HEK293 (cell line): ENCODE results near the gene ABCG4.

ENCODE experiments used
- CTCF ChIA-PET: fragments of 350-600 bp; formaldehyde crosslinking; extraction: SDS; loops from one replicate; lab custom pipeline; 2021; ENCODE audit warnings: antibody characterized with exemption; lab: Yijun Ruan, JAX
- POLR2A ChIA-PET: fragments of 300-600 bp; formaldehyde crosslinking; extraction: SDS; loops from one replicate; lab custom pipeline; 2020; ENCODE audit warnings: antibody characterized with exemption, inconsistent platforms; lab: Yijun Ruan, JAX
- H3K27ac ChIP-seq: fragments of 200-500 bp; sonication (Bioruptor generic); 2 replicates; pipeline ENCODE4 v1.5.1; 2014; ENCODE audit warnings: low read depth, low read length, control low read depth, inconsistent platforms; ENCODE audit errors: extremely low read depth
- H3K36me3 ChIP-seq, 2 experiments: fragments of 200-500 bp in 1 of 2; sonication (Bioruptor generic) in 1 of 2; 1 replicate in 1 of 2; 2 replicates in 1 of 2; pipeline ENCODE4 v1.5.1; 2014 to 2017; ENCODE audit warnings: inconsistent platforms in 2 of 2, low read length in 2 of 2; ENCODE audit not compliant: control insufficient read depth in 2 of 2, insufficient read depth in 1 of 2
- H3K4me1 ChIP-seq: fragments of 200-500 bp; sonication (Bioruptor generic); 2 replicates; pipeline ENCODE4 v1.5.1; 2014; ENCODE audit warnings: mild to moderate bottlenecking, low read length, inconsistent platforms; ENCODE audit not compliant: control insufficient read depth, insufficient read depth
- H3K4me3 ChIP-seq: 2 replicates; pipeline ENCODE4 v1.5.1; 2011; ENCODE audit warnings: low read depth, mild to moderate bottlenecking, control low read depth, low read length, moderate library complexity
- H3K9me3 ChIP-seq: fragments of 200-500 bp; sonication (Bioruptor generic); 2 replicates; pipeline ENCODE4 v1.5.1; 2014; ENCODE audit warnings: low read depth, low read length, inconsistent platforms; ENCODE audit not compliant: control insufficient read depth, insufficient read depth
- FEZF1 ChIP-seq: fragments of 450-650 bp; formaldehyde crosslinking; IDR thresholded peaks from 2 replicates; pipeline ENCODE4 v1.5.1; 2016; ENCODE audit warnings: missing biosample characterization, missing genetic modification characterization
- GLI2 ChIP-seq: fragments of 450-650 bp; formaldehyde crosslinking; IDR thresholded peaks from 2 replicates; pipeline ENCODE4; 2017; ENCODE audit warnings: missing biosample characterization, missing genetic modification characterization, low read depth, borderline replicate concordance
- GLIS1 ChIP-seq: fragments of 450-650 bp; formaldehyde crosslinking; IDR thresholded peaks from 2 replicates; pipeline ENCODE4 v1.5.1; 2016; ENCODE audit warnings: missing biosample characterization, missing genetic modification characterization
- PRDM10 ChIP-seq: fragments of 450-650 bp; formaldehyde crosslinking; IDR thresholded peaks from 2 replicates; pipeline ENCODE4 v1.5.1; 2016; ENCODE audit warnings: missing biosample characterization, missing genetic modification characterization
- WT1 ChIP-seq: fragments of 450-650 bp; formaldehyde crosslinking; IDR thresholded peaks from 2 replicates; pipeline ENCODE4 v1.5.1; 2016; ENCODE audit warnings: missing biosample characterization, missing genetic modification characterization
- ZBTB17 ChIP-seq: fragments of 450-650 bp; formaldehyde crosslinking; IDR thresholded peaks from 2 replicates; pipeline ENCODE4 v1.5.1; 2016; ENCODE audit warnings: missing biosample characterization, missing genetic modification characterization
- ZBTB20 ChIP-seq: fragments of 450-650 bp; formaldehyde crosslinking; IDR thresholded peaks from 2 replicates; pipeline ENCODE4 v1.5.1; 2016; ENCODE audit warnings: missing biosample characterization, missing genetic modification characterization
- ZNF18 ChIP-seq: fragments of 450-650 bp; formaldehyde crosslinking; IDR thresholded peaks from 2 replicates; pipeline ENCODE4 v1.5.1; 2016; ENCODE audit warnings: missing biosample characterization, missing genetic modification characterization
- ZNF19 ChIP-seq: fragments of 450-650 bp; formaldehyde crosslinking; IDR thresholded peaks from 2 replicates; pipeline ENCODE4; 2016; ENCODE audit warnings: missing biosample characterization, missing genetic modification characterization, low read depth
- ZNF2 ChIP-seq: fragments of 450-650 bp; formaldehyde crosslinking; IDR thresholded peaks from 2 replicates; pipeline ENCODE4 v1.5.1; 2016; ENCODE audit warnings: missing biosample characterization, missing genetic modification characterization
- ZNF341 ChIP-seq: fragments of 450-650 bp; formaldehyde crosslinking; IDR thresholded peaks from 2 replicates; pipeline ENCODE4; 2016; ENCODE audit warnings: low read depth, missing biosample characterization, missing genetic modification characterization
- ZNF600 ChIP-seq: fragments of 450-650 bp; formaldehyde crosslinking; IDR thresholded peaks from 2 replicates; pipeline ENCODE4 v1.5.1; 2016; ENCODE audit warnings: missing biosample characterization, missing genetic modification characterization
- ZNF629 ChIP-seq: fragments of 450-650 bp; formaldehyde crosslinking; IDR thresholded peaks from 2 replicates; pipeline ENCODE4 v1.5.1; 2017; ENCODE audit warnings: missing biosample characterization, missing genetic modification characterization
- ZNF660 ChIP-seq: fragments of 450-650 bp; IDR thresholded peaks from 2 replicates; pipeline ENCODE4 v1.5.1; 2018; ENCODE audit warnings: missing biosample characterization, mild to moderate bottlenecking, missing genetic modification characterization
- ZNF837 ChIP-seq: fragments of 450-650 bp; formaldehyde crosslinking; IDR thresholded peaks from 2 replicates; pipeline ENCODE4 v1.5.1; 2016; ENCODE audit warnings: missing biosample characterization, missing genetic modification characterization
- TF ChIP-seq, protein P1 (sequence below): fragments of 450-650 bp; formaldehyde crosslinking; IDR thresholded peaks from 2 replicates; pipeline ENCODE4 v1.5.1; 2017; ENCODE audit warnings: missing biosample characterization, missing genetic modification characterization
- TF ChIP-seq, protein P2 (sequence below): fragments of 450-650 bp; formaldehyde crosslinking; IDR thresholded peaks from 2 replicates; pipeline ENCODE4 v1.5.1; 2016; ENCODE audit warnings: missing biosample characterization, missing genetic modification characterization
- TF ChIP-seq, protein P3 (sequence below): fragments of 450-650 bp; formaldehyde crosslinking; IDR thresholded peaks from 2 replicates; pipeline ENCODE4 v1.5.1; 2016; ENCODE audit warnings: missing biosample characterization, missing genetic modification characterization
- TF ChIP-seq, protein P4 (sequence below): fragments of 450-650 bp; formaldehyde crosslinking; IDR thresholded peaks from 2 replicates; pipeline ENCODE4 v1.5.1; 2017; ENCODE audit warnings: missing biosample characterization, missing genetic modification characterization

The ABCG4 gene

DNA sequence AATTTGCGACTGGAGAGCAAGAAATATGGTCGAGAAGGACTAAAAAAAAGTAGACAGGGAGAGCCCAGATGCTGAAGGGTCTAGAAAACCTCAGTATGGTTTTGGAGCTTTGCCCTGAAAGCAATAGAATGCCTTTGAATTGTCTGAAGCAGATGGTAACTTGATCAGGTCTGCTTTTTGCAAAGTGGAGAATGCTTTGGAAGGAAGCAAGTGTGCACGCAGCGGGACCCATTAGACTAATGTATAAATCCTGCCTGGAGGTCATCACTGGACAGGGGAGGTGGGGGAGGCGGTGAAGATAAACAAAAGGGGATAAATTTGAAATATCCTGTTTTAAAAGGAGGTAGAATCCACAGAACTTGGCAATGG is 28.2 kb upstream of the ABCG4 start:
- H3K27ac ChIP-seq = peak overlapping the region; percentile 20; the same call in 1 of the 2 replicates
- TF ChIP-seq ZBTB17 (tag by site-specific recombination) = peak; percentile 60; the same call in 1 of the 2 replicates
- no peak for TF ChIP-seq ZNF837 (tag by site-specific recombination)
- TF ChIP-seq, protein P1, sequence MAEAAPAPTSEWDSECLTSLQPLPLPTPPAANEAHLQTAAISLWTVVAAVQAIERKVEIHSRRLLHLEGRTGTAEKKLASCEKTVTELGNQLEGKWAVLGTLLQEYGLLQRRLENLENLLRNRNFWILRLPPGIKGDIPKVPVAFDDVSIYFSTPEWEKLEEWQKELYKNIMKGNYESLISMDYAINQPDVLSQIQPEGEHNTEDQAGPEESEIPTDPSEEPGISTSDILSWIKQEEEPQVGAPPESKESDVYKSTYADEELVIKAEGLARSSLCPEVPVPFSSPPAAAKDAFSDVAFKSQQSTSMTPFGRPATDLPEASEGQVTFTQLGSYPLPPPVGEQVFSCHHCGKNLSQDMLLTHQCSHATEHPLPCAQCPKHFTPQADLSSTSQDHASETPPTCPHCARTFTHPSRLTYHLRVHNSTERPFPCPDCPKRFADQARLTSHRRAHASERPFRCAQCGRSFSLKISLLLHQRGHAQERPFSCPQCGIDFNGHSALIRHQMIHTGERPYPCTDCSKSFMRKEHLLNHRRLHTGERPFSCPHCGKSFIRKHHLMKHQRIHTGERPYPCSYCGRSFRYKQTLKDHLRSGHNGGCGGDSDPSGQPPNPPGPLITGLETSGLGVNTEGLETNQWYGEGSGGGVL (tag by site-specific recombination) = 0 out of 2 replicates have a peak, but pooled peaks have one; percentile 14
- peak; percentile 70 for TF ChIP-seq ZNF600
- peak; percentile 56; the same call in 1 of the 2 replicates for TF ChIP-seq PRDM10 (tag by site-specific recombination)
- peak; percentile 54 for TF ChIP-seq GLIS1 (tag by site-specific recombination)
- TF ChIP-seq ZNF341 (tag by site-specific recombination) = no peak
- TF ChIP-seq ZNF18 (tag by site-specific recombination) = peak; percentile 52; the same call in 1 of the 2 replicates
- no peak for TF ChIP-seq ZNF19 (tag by site-specific recombination)
- TF ChIP-seq FEZF1 (tag by site-specific recombination) = 0 out of 2 replicates have a peak, but pooled peaks have one; percentile 15
- TF ChIP-seq WT1 (tag by site-specific recombination) = peak; percentile 43; the same call in 1 of the 2 replicates
- TF ChIP-seq ZNF629 (tag by site-specific recombination) = peak; percentile 40; the same call in 1 of the 2 replicates
- TF ChIP-seq, protein P2, sequence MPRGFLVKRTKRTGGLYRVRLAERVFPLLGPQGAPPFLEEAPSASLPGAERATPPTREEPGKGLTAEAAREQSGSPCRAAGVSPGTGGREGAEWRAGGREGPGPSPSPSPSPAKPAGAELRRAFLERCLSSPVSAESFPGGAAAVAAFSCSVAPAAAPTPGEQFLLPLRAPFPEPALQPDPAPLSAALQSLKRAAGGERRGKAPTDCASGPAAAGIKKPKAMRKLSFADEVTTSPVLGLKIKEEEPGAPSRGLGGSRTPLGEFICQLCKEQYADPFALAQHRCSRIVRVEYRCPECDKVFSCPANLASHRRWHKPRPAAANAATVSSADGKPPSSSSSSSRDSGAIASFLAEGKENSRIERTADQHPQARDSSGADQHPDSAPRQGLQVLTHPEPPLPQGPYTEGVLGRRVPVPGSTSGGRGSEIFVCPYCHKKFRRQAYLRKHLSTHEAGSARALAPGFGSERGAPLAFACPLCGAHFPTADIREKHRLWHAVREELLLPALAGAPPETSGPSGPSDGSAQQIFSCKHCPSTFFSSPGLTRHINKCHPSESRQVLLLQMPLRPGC = 0 out of 2 replicates have a peak, but pooled peaks have one; percentile 34
- TF ChIP-seq ZNF2 = peak; percentile 67; the same call in 1 of the 2 replicates
- peak; percentile 21; the same call in 1 of the 2 replicates for TF ChIP-seq GLI2 (tag by site-specific recombination)
- TF ChIP-seq, protein P3, sequence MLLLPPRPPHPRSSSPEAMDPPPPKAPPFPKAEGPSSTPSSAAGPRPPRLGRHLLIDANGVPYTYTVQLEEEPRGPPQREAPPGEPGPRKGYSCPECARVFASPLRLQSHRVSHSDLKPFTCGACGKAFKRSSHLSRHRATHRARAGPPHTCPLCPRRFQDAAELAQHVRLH = no peak
- TF ChIP-seq ZNF660 (tag by site-specific recombination) = 0 out of 2 replicates have a peak, but pooled peaks have one; percentile 22
- TF ChIP-seq, protein P4, sequence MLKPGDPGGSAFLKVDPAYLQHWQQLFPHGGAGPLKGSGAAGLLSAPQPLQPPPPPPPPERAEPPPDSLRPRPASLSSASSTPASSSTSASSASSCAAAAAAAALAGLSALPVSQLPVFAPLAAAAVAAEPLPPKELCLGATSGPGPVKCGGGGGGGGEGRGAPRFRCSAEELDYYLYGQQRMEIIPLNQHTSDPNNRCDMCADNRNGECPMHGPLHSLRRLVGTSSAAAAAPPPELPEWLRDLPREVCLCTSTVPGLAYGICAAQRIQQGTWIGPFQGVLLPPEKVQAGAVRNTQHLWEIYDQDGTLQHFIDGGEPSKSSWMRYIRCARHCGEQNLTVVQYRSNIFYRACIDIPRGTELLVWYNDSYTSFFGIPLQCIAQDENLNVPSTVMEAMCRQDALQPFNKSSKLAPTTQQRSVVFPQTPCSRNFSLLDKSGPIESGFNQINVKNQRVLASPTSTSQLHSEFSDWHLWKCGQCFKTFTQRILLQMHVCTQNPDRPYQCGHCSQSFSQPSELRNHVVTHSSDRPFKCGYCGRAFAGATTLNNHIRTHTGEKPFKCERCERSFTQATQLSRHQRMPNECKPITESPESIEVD = peak; percentile 54
- 0 out of 2 replicates have a peak, but pooled peaks have one; percentile 16 for TF ChIP-seq ZBTB20 (tag by site-specific recombination)
- H3K4me1 ChIP-seq = peaks cover 4% of the 10 kb centered on the region; the same call in 1 of the 2 replicates
- no peaks in the 10 kb centered on the region for H3K9me3 ChIP-seq
- ChIA-PET POLR2A (interaction anchor here (1.6 to 3.6 kb wide), 5 partner anchors 12 to 48 kb away, joined by 5 to 51 read pairs (median 22); partner anchors contain the start of genes C2CD2L, DPAGT1 and NLRX1), CTCF (interaction anchor here (0.9 to 1.5 kb wide), 2 partner anchors 14 to 21 kb away, joined by 3 read pairs; no protein-coding TSS in a partner anchor)
- peak overlapping the region; percentile 32 for H3K4me3 ChIP-seq
- H3K36me3 ChIP-seq = peaks cover 3 to 30% of the 10 kb centered on the region in 2 experiments; a peak in 2 of 3 replicates
